ENCODE data around the gene ITPRID2.

DNA sequence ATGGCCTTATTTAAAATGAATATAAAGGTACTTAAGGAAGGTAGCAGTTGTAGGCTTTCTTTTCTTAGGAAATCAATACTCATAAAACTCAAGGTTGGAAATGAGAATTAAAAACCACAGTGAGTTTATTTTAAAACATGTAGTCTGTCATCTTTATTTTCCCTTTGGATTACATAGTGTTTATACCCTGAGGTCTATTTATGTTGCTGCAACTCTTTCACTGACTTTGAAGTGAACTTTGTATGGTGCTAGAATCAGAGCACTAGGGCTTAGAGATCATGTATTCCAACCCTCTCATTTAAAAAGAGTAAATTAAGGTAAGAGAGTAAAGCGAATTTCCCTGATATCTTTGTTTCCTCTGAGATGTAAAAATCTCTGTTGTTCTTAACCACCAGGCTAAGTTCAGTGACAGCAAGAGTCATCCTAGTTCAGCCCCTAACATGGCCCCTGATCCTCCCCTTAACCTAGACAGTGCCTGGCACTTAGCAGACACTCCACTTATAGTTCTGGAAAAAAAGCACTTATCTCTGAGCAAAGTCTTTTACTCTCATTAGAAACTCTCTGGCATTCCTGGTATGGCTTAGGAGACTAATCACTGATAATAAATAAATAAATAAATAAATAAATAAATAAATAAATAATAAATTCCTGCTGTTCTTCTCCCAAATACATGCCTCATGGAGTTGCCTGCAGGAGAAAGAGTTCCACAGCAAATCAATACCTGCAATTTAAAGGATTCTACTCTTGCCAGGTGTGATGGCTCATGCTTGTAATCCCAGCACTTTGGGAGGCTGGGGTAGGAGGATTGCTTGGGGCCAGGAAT is 61.1 kb downstream of the ITPRID2 start:
- TF ChIP-seq CEBPB (IDR thresholded peaks at IDR 0.05; ENCODE audit: low read depth) (no peak), EZH2 (IDR thresholded peaks at IDR 0.05) (no peak), ZFX (IDR thresholded peaks at IDR 0.05) (no peak), POLR2A (IDR thresholded peaks at IDR 0.05; ENCODE audit: borderline replicate concordance, extremely low read depth, insufficient read depth, insufficient read length) (no peak), EZH2phosphoT487 (IDR thresholded peaks at IDR 0.05; ENCODE audit: borderline replicate concordance) (no peak), POLR2AphosphoS5 (IDR thresholded peaks at IDR 0.05; ENCODE audit: low read depth, low read length) (no peak), ZNF274 (IDR thresholded peaks at IDR 0.05; ENCODE audit: low read depth, low read length) (no peak), YY1 (IDR thresholded peaks at IDR 0.05; ENCODE audit: extremely low read depth, insufficient replicate concordance, low read depth, low read length) (no peak)
- TF ChIP-seq, protein P1, sequence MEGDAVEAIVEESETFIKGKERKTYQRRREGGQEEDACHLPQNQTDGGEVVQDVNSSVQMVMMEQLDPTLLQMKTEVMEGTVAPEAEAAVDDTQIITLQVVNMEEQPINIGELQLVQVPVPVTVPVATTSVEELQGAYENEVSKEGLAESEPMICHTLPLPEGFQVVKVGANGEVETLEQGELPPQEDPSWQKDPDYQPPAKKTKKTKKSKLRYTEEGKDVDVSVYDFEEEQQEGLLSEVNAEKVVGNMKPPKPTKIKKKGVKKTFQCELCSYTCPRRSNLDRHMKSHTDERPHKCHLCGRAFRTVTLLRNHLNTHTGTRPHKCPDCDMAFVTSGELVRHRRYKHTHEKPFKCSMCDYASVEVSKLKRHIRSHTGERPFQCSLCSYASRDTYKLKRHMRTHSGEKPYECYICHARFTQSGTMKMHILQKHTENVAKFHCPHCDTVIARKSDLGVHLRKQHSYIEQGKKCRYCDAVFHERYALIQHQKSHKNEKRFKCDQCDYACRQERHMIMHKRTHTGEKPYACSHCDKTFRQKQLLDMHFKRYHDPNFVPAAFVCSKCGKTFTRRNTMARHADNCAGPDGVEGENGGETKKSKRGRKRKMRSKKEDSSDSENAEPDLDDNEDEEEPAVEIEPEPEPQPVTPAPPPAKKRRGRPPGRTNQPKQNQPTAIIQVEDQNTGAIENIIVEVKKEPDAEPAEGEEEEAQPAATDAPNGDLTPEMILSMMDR (IDR thresholded peaks at IDR 0.05 in 2 of 3, conservative IDR thresholded peaks at IDR 0.05 in 1 of 3; ENCODE audit: borderline replicate concordance in 1 of 3, insufficient read depth in 1 of 3, low read depth in 2 of 3, low read length in 2 of 3), result no peak
- TF ChIP-seq, protein P2, sequence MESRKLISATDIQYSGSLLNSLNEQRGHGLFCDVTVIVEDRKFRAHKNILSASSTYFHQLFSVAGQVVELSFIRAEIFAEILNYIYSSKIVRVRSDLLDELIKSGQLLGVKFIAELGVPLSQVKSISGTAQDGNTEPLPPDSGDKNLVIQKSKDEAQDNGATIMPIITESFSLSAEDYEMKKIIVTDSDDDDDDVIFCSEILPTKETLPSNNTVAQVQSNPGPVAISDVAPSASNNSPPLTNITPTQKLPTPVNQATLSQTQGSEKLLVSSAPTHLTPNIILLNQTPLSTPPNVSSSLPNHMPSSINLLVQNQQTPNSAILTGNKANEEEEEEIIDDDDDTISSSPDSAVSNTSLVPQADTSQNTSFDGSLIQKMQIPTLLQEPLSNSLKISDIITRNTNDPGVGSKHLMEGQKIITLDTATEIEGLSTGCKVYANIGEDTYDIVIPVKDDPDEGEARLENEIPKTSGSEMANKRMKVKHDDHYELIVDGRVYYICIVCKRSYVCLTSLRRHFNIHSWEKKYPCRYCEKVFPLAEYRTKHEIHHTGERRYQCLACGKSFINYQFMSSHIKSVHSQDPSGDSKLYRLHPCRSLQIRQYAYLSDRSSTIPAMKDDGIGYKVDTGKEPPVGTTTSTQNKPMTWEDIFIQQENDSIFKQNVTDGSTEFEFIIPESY (IDR thresholded peaks at IDR 0.05; ENCODE audit: extremely low read depth, insufficient replicate concordance, low read length), result no peak
- TF ChIP-seq, protein P3, sequence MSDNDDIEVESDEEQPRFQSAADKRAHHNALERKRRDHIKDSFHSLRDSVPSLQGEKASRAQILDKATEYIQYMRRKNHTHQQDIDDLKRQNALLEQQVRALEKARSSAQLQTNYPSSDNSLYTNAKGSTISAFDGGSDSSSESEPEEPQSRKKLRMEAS (IDR thresholded peaks at IDR 0.05), result no peak
